KMS-11 (cell line): ENCODE results near the gene SURF1.
A peak's percentile ranks its signal among the peaks of the same experiment; 100 is the strongest.

Source experiments
- H2AFZ ChIP-seq: fragments of 200-600 bp; sonication (generic); 2 replicates; pipeline ENCODE4 v1.6.1; 2016; ENCODE audit warnings: antibody characterized with exemption, mixed run types, low read depth
- H3K27ac ChIP-seq: fragments of 200-600 bp; sonication (generic); 2 replicates; pipeline ENCODE4 v1.6.1; 2016; ENCODE audit warnings: mild to moderate bottlenecking, mixed run types
- H3K27me3 ChIP-seq: fragments of 200-600 bp; sonication (generic); 2 replicates; pipeline ENCODE4 v1.6.1; 2017; ENCODE audit warnings: mild to moderate bottlenecking, low read depth, mixed run types, moderate library complexity; ENCODE audit not compliant: insufficient read depth
- H3K36me3 ChIP-seq: fragments of 200-600 bp; sonication (generic); 2 replicates; pipeline ENCODE4 v1.6.1; 2017; ENCODE audit warnings: mild to moderate bottlenecking, mixed run types; ENCODE audit not compliant: insufficient read depth
- H3K4me1 ChIP-seq: fragments of 200-600 bp; sonication (generic); 2 replicates; pipeline ENCODE4 v1.6.1; 2016; ENCODE audit warnings: mild to moderate bottlenecking, low read depth, mixed run types; ENCODE audit not compliant: poor library complexity, severe bottlenecking
- H3K4me2 ChIP-seq: fragments of 200-600 bp; sonication (generic); 2 replicates; pipeline ENCODE4 v1.7.0; 2016; ENCODE audit warnings: mild to moderate bottlenecking, mixed run types
- H3K4me3 ChIP-seq: fragments of 200-600 bp; sonication (generic); IDR thresholded peaks from 2 replicates; pipeline ENCODE4 v1.6.1; 2017; ENCODE audit warnings: low read depth, low read length, mixed read lengths; ENCODE audit not compliant: insufficient read depth
- H3K79me2 ChIP-seq: fragments of 200-600 bp; sonication (generic); 2 replicates; pipeline ENCODE4 v1.6.1; 2016; ENCODE audit warnings: low read depth, mixed run types; ENCODE audit not compliant: insufficient read depth
- H3K9ac ChIP-seq: fragments of 200-600 bp; sonication (generic); 2 replicates; pipeline ENCODE4 v1.6.1; 2016; ENCODE audit warnings: mild to moderate bottlenecking, mixed run types
- H4K20me1 ChIP-seq: fragments of 200-600 bp; sonication (generic); 2 replicates; pipeline ENCODE4 v1.6.1; 2016; ENCODE audit warnings: mild to moderate bottlenecking, mixed run types; ENCODE audit not compliant: insufficient read depth
- CTCF ChIP-seq: fragments of 200-600 bp; sonication (generic); conservative IDR thresholded peaks from 2 replicates; pipeline ENCODE4 v1.6.1; 2017; ENCODE audit warnings: low read depth, mild to moderate bottlenecking, antibody characterized with exemption, low read length, moderate library complexity, mixed read lengths

The SURF1 gene

GRCh38 chr9:133360400-133361393, 4.4 kb upstream of the SURF1 start:
- TF ChIP-seq CTCF, result no peak
- H3K36me3 ChIP-seq, result peaks cover under 1% of the 10 kb centered on the region; the same call in 1 of the 2 replicates
- no peak overlapping the region for H3K27ac ChIP-seq

GRCh38 chr9:133359399-133360175, 3.3 kb upstream of the SURF1 start:
- Histone ChIP-seq H3K27ac (no peak overlapping the region), H3K4me2 (no peak overlapping the region), H3K79me2 (peaks cover 18% of the 10 kb centered on the region; the same call in 1 of the 2 replicates), H3K27me3 (no peaks in the 10 kb centered on the region), H3K9ac (no peak overlapping the region), H4K20me1 (no peaks in the 10 kb centered on the region), H3K4me3 (no peak overlapping the region), H3K36me3 (no peaks in the 10 kb centered on the region; the same call in 1 of the 2 replicates), H2AFZ (no peak overlapping the region), H3K4me1 (peaks cover 18% of the 10 kb centered on the region)
- TF ChIP-seq CTCF, result no peak

More at GRCh38 chr9:133360400-133361393, 4.4 kb upstream of the SURF1 start:
- Histone ChIP-seq H3K4me3 (no peak overlapping the region), H3K9ac (no peak overlapping the region), H2AFZ (no peak overlapping the region), H3K4me1 (peaks cover 7% of the 10 kb centered on the region), H4K20me1 (no peaks in the 10 kb centered on the region), H3K4me2 (no peak overlapping the region), H3K27me3 (no peaks in the 10 kb centered on the region), H3K79me2 (peaks cover 9% of the 10 kb centered on the region; the same call in 1 of the 2 replicates)

- H3K9ac ChIP-seq, result no peak overlapping the region
- peak overlapping the region; percentile 95; the same call in 1 of the 2 replicates for H3K4me2 ChIP-seq
- no peaks in the 10 kb centered on the region for H3K36me3 ChIP-seq
- H4K20me1 ChIP-seq, result no peaks in the 10 kb centered on the region
- peaks cover 19% of the 10 kb centered on the region for H3K4me1 ChIP-seq
- no peak overlapping the region for H3K27ac ChIP-seq
- no peak for TF ChIP-seq CTCF
- no peaks in the 10 kb centered on the region for H3K27me3 ChIP-seq
- H2AFZ ChIP-seq, result no peak overlapping the region
- H3K4me3 ChIP-seq, result no peak overlapping the region
- H3K79me2 ChIP-seq, result peaks cover 24% of the 10 kb centered on the region; the same call in 1 of the 2 replicates
Observed at GRCh38 chr9:133357656-133358055, 1.4 kb upstream of the SURF1 start.

- H4K20me1 ChIP-seq, result peaks cover 2% of the 10 kb centered on the region; the same call in 1 of the 2 replicates
- no peaks in the 10 kb centered on the region for H3K27me3 ChIP-seq
- peaks cover 8% of the 10 kb centered on the region for H3K36me3 ChIP-seq
- H3K4me3 ChIP-seq, result no peak overlapping the region
- H2AFZ ChIP-seq, result peak overlapping the region; percentile 14; the same call in 1 of the 2 replicates
- peak overlapping the region; percentile 70 for H3K4me2 ChIP-seq
- peaks cover 21% of the 10 kb centered on the region for H3K4me1 ChIP-seq
- peak overlapping the region; percentile 50; the same call in 1 of the 2 replicates for H3K9ac ChIP-seq
- TF ChIP-seq CTCF, result no peak
- H3K27ac ChIP-seq, result peak overlapping the region; percentile 53
- H3K79me2 ChIP-seq, result peaks cover 24% of the 10 kb centered on the region; the same call in 1 of the 2 replicates
Observed at GRCh38 chr9:133355881-133356357, 368 bp downstream of the SURF1 start.
